ENCODE results near the gene BDH1. TPM values are rescaled to one million over a fixed set of nuclear protein-coding genes. Genes with fewer than 3 reads are reported as not detected.
A peak's percentile ranks its signal among the peaks of the same experiment; 100 is the strongest.
"Not testable (repeated sequence)": the region's sequence is repeated elsewhere in the genome, so short reads cannot be mapped to it uniquely, and the experiment has no call there.

BDH1 gene
- total RNA-seq, 1 donor from 2014 or later, result 2.5 TPM

GRCh38 chr3:197487911-197488391 is 67.8 kb downstream of the BDH1 start:
- DNase-seq (ENCODE audit: low read depth, low spot score), result peak; percentile 92

- DNase-seq (ENCODE audit: low read depth, low spot score), result no peak
These were observed 68.9 kb downstream of the BDH1 start for GRCh38 chr3:197486861-197487260.

- DNase-seq (ENCODE audit: low read depth, low spot score), result no peak
These were observed 70.6 kb downstream of the BDH1 start for GRCh38 chr3:197485143-197485542.

- DNase-seq (ENCODE audit: low read depth, low spot score), result no peak
These were observed 71.4 kb downstream of the BDH1 start for GRCh38 chr3:197484204-197484901.

GRCh38 chr3:197482001-197482400 is 73.8 kb downstream of the BDH1 start:
- DNase-seq (ENCODE audit: low read depth, low spot score), result no peak

- no peak for DNase-seq (ENCODE audit: low read depth, low spot score)
These were observed 75.4 kb downstream of the BDH1 start for GRCh38 chr3:197480320-197480719.

GRCh38 chr3:197478746-197479668 is 76.8 kb downstream of the BDH1 start:
- DNase-seq (ENCODE audit: low read depth, low spot score), result no peak

GRCh38 chr3:197477816-197478215 is 78.0 kb downstream of the BDH1 start:
- DNase-seq (ENCODE audit: low read depth, low spot score), result not testable (repeated sequence)

- no peak for DNase-seq (ENCODE audit: low read depth, low spot score)
These were observed 79.7 kb downstream of the BDH1 start for GRCh38 chr3:197475997-197476525.

GRCh38 chr3:197475514-197475913 is 80.3 kb downstream of the BDH1 start:
- no peak for DNase-seq (ENCODE audit: low read depth, low spot score)

GRCh38 chr3:197472151-197472550 is 83.6 kb downstream of the BDH1 start:
- no peak for DNase-seq (ENCODE audit: low read depth, low spot score)

- DNase-seq (ENCODE audit: low read depth, low spot score), result no peak
These were observed 84.4 kb downstream of the BDH1 start for GRCh38 chr3:197471221-197472010.

GRCh38 chr3:197468866-197469382 is 86.8 kb downstream of the BDH1 start:
- DNase-seq (ENCODE audit: low read depth, low spot score), result no peak

GRCh38 chr3:197468167-197468566 is 87.6 kb downstream of the BDH1 start:
- DNase-seq (ENCODE audit: low read depth, low spot score), result no peak

GRCh38 chr3:197466586-197467399 is 89.0 kb downstream of the BDH1 start:
- no peak for DNase-seq (ENCODE audit: low read depth, low spot score)

- DNase-seq (ENCODE audit: low read depth, low spot score), result peak; percentile 51
These were observed 89.7 kb downstream of the BDH1 start for GRCh38 chr3:197465996-197466549.

GRCh38 chr3:197465197-197465995 is 90.4 kb downstream of the BDH1 start:
- peak; percentile 78 for DNase-seq (ENCODE audit: low read depth, low spot score)

GRCh38 chr3:197464794-197465193 is 91.0 kb downstream of the BDH1 start:
- no peak for DNase-seq (ENCODE audit: low read depth, low spot score)

GRCh38 chr3:197463279-197463678 is 92.5 kb downstream of the BDH1 start:
- DNase-seq (ENCODE audit: low read depth, low spot score), result no peak
